Measurements from ENCODE around the gene UTS2.

The UTS2 gene

GRCh38 chr1:7809742-7810141 is 43.1 kb downstream of the UTS2 start:
- no peak for DNase-seq

GRCh38 chr1:7808253-7808844 is 44.5 kb downstream of the UTS2 start:
- DNase-seq = no peak

GRCh38 chr1:7805460-7805859 is 47.4 kb downstream of the UTS2 start:
- DNase-seq = no peak
